Vagina (tissue), 2 donors: ENCODE data around the gene SERTM2.

Source experiments
- CTCF ChIP-seq, 3 experiments: fragments of 450-650 bp in 2 of 3; fragments of 200-600 bp in 1 of 3; sonication (generic) in 1 of 3; IDR thresholded peaks; one replicate each; pipeline ENCODE4 v1.5.1; 2017 to 2019; ENCODE audit warnings: antibody characterized with exemption in 3 of 3, mild to moderate bottlenecking in 2 of 3, moderate library complexity in 2 of 3
- POLR2A ChIP-seq, 2 donors: fragments of 450-650 bp; IDR thresholded peaks; one replicate each; pipeline ENCODE4 v1.6.1; 2017; ENCODE audit warnings: antibody characterized with exemption in 2 of 2, mild to moderate bottlenecking in 2 of 2, moderate library complexity in 2 of 2
- POLR2AphosphoS5 ChIP-seq, 2 donors: sonication (generic); formaldehyde crosslinking; IDR thresholded peaks; one replicate each; pipeline ENCODE4 v1.9.0; 2017; ENCODE audit warnings: antibody characterized with exemption in 2 of 2, mild to moderate bottlenecking in 2 of 2, low read depth in 1 of 2; ENCODE audit not compliant: insufficient read depth in 1 of 2

GRCh38 chrX:111490688-111491087, 20.8 kb upstream of the SERTM2 start:
- TF ChIP-seq CTCF (IDR thresholded peaks at IDR 0.05) (no peak), POLR2A (IDR thresholded peaks at IDR 0.05) (no peak), POLR2AphosphoS5 (IDR thresholded peaks at IDR 0.05; ENCODE audit: insufficient read depth in 1 of 2, low read depth in 1 of 2) (no peak)
